HepG2 (cell line): ENCODE results near the gene TRAPPC3. TPM values are rescaled to one million over a fixed set of nuclear protein-coding genes. Genes with fewer than 3 reads are reported as not detected.

Source experiments
- ADNP ChIP-seq: sonication (generic); formaldehyde crosslinking; IDR thresholded peaks from 2 replicates; pipeline ENCODE4 v1.4.0; 2020; ENCODE audit warnings: missing genetic modification reagents
- ARNT2 ChIP-seq: sonication (generic); formaldehyde crosslinking; IDR thresholded peaks from 2 replicates; pipeline ENCODE4 v1.8.0; 2022; ENCODE audit warnings: mild to moderate bottlenecking, low read depth, missing genetic modification reagents, moderate library complexity
- DR1 ChIP-seq: sonication (generic); formaldehyde crosslinking; IDR thresholded peaks from 2 replicates; pipeline ENCODE4 v1.8.0; 2021; ENCODE audit warnings: mild to moderate bottlenecking, missing genetic modification reagents, inconsistent platforms
- NCOA5 ChIP-seq: sonication (generic); formaldehyde crosslinking; IDR thresholded peaks from 2 replicates; pipeline ENCODE4 v1.4.0; 2020; ENCODE audit warnings: missing genetic modification reagents
- RBM39 ChIP-seq: fragments of 200-400 bp; formaldehyde crosslinking; IDR thresholded peaks from one replicate; pipeline ENCODE4 v1.6.1; 2018; ENCODE audit warnings: antibody characterized with exemption, mild to moderate bottlenecking, low read depth, low read length; ENCODE audit not compliant: poor library complexity, severe bottlenecking
- RELA ChIP-seq: sonication (generic); formaldehyde crosslinking; IDR thresholded peaks from 2 replicates; pipeline ENCODE4 v1.4.0; 2020; ENCODE audit warnings: missing genetic modification reagents
- SUZ12 ChIP-seq: fragments of 150-350 bp; IDR thresholded peaks from 2 replicates; pipeline ENCODE4 v1.6.1; 2014; ENCODE audit warnings: low read depth, low read length
- ZNF496 ChIP-seq: sonication (generic); formaldehyde crosslinking; IDR thresholded peaks from 2 replicates; pipeline ENCODE4 v1.8.1; 2023; ENCODE audit warnings: mild to moderate bottlenecking, moderate library complexity, missing genetic modification reagents; ENCODE audit not compliant: insufficient replicate concordance
- polyA plus RNA-seq, 8 experiments: library from polyadenylated mRNA; depleted of rRNA in 3 of 8; stranded (reverse) in 7 of 8; unstranded in 1 of 8; fragments of >200 nt; fragmentation: Illumina TruSeq in 4 of 8; extraction: Trizol in 4 of 8; gene quantifications; 2 replicates each; pipeline versions ENCODE4 v1.2.1 to v1.2.3, GENCODE V29; 2011 to 2016; ENCODE audit warnings: low read depth in 4 of 8, missing spikeins in 1 of 8, mixed read lengths in 1 of 8; ENCODE audit not compliant: insufficient read depth in 1 of 8
- total RNA-seq, 5 experiments: library from RNA; depleted of rRNA; stranded (reverse); fragments of >200 nt; fragmentation: Illumina TruSeq; extraction: Trizol; gene quantifications; 2 replicates each; pipeline ENCODE4 v1.2.3, GENCODE V29; 2016; ENCODE audit warnings: low read depth in 1 of 5
- TF ChIP-seq, protein P1 (sequence below): sonication (generic); formaldehyde crosslinking; conservative IDR thresholded peaks from 2 replicates; pipeline ENCODE4 v1.4.0; 2020; ENCODE audit warnings: missing genetic modification reagents
- TF ChIP-seq, protein P2 (sequence below): sonication (generic); formaldehyde crosslinking; IDR thresholded peaks from 2 replicates; pipeline ENCODE4 v1.5.1; 2020; ENCODE audit warnings: mild to moderate bottlenecking, missing genetic modification reagents
- TF ChIP-seq, protein P3 (sequence below): sonication (generic); formaldehyde crosslinking; IDR thresholded peaks from 2 replicates; pipeline ENCODE4 v1.8.0; 2022; ENCODE audit warnings: missing genetic modification reagents, mild to moderate bottlenecking, moderate library complexity, borderline replicate concordance
- TF ChIP-seq, protein P4 (sequence below): sonication (generic); formaldehyde crosslinking; conservative IDR thresholded peaks from 2 replicates; pipeline ENCODE4 v1.8.0; 2022; ENCODE audit warnings: missing genetic modification reagents
- TF ChIP-seq, protein P5 (sequence below): sonication (generic); formaldehyde crosslinking; IDR thresholded peaks from 2 replicates; pipeline ENCODE4 v1.9.0; 2022; ENCODE audit warnings: missing genetic modification reagents, mild to moderate bottlenecking, borderline replicate concordance
- TF ChIP-seq, protein P6 (sequence below): IDR thresholded peaks from 2 replicates; pipeline ENCODE4 v1.6.1; 2016; ENCODE audit warnings: missing compliant biosample characterization, missing genetic modification reagents, borderline replicate concordance

The TRAPPC3 gene
- total and polyA plus RNA-seq, 2 of the 13 experiments (the other 11 are each of a cell fraction or from before 2014, with no cell fraction given): 53.7 to 62.4 TPM

DNA sequence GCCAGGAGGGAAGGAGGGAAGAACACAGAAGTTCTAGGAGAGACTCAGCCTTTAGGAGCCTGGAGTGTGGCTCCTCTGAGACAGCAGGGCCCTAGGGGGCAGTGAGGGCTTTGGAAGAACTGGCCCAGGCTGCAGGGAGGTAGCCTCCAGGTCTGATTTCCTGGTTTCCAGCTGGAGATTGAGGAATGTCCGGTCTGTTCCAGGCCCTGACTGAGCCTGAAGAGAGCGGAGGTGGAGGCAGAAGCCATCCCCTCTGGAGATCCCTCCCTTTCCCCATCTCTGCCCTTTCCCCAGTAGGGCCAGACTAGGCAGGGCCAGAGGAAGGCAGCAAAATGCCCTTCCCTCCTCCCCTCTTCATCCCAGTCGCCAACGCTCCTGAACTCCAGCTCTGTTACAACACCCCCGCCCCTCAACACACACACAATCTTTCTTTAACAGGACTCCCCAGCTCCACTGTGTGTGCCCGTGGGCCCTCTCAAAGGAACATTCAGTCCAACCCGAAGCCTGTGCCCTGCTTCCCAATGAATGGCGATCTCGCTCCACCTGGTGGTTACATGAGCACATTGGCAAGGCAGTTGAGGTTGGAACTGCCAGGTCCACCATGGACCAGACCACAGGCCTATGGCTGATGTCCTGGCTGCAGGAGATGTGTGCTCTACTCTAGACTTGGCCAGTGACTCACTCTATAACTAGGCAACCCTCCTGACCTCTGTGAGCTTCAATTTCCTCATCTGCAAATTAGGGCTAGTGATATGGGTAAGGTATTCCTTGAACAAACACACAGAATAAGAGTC is 38.7 kb upstream of the TRAPPC3 start (continued):
- TF ChIP-seq RBM39: no peak
- TF ChIP-seq, protein P1, sequence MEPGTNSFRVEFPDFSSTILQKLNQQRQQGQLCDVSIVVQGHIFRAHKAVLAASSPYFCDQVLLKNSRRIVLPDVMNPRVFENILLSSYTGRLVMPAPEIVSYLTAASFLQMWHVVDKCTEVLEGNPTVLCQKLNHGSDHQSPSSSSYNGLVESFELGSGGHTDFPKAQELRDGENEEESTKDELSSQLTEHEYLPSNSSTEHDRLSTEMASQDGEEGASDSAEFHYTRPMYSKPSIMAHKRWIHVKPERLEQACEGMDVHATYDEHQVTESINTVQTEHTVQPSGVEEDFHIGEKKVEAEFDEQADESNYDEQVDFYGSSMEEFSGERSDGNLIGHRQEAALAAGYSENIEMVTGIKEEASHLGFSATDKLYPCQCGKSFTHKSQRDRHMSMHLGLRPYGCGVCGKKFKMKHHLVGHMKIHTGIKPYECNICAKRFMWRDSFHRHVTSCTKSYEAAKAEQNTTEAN (CRISPR knock-in tag): no peak
- TF ChIP-seq, protein P2, sequence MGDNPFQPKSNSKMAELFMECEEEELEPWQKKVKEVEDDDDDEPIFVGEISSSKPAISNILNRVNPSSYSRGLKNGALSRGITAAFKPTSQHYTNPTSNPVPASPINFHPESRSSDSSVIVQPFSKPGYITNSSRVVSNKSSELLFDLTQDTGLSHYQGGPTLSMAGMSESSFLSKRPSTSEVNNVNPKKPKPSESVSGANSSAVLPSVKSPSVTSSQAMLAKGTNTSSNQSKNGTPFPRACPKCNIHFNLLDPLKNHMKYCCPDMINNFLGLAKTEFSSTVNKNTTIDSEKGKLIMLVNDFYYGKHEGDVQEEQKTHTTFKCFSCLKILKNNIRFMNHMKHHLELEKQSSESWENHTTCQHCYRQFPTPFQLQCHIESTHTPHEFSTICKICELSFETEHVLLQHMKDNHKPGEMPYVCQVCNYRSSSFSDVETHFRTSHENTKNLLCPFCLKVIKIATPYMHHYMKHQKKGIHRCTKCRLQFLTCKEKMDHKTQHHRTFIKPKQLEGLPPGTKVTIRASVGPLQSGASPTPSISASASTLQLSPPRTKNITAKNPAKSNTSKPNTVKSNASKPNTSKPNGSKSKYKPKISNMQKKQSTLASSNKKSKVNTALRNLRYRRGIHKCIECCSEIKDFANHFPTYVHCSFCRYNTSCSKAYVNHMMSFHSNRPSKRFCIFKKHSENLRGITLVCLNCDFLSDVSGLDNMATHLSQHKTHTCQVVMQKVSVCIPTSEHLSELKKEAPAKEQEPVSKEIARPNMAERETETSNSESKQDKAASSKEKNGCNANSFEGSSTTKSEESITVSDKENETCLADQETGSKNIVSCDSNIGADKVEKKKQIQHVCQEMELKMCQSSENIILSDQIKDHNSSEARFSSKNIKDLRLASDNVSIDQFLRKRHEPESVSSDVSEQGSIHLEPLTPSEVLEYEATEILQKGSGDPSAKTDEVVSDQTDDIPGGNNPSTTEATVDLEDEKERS (CRISPR knock-in tag): no peak
- TF ChIP-seq, protein P3, sequence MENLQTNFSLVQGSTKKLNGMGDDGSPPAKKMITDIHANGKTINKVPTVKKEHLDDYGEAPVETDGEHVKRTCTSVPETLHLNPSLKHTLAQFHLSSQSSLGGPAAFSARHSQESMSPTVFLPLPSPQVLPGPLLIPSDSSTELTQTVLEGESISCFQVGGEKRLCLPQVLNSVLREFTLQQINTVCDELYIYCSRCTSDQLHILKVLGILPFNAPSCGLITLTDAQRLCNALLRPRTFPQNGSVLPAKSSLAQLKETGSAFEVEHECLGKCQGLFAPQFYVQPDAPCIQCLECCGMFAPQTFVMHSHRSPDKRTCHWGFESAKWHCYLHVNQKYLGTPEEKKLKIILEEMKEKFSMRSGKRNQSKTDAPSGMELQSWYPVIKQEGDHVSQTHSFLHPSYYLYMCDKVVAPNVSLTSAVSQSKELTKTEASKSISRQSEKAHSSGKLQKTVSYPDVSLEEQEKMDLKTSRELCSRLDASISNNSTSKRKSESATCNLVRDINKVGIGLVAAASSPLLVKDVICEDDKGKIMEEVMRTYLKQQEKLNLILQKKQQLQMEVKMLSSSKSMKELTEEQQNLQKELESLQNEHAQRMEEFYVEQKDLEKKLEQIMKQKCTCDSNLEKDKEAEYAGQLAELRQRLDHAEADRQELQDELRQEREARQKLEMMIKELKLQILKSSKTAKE: no peak
- no peak for TF ChIP-seq RELA (CRISPR knock-in tag)
- TF ChIP-seq DR1: no peak
- no peak for TF ChIP-seq SUZ12
- TF ChIP-seq, protein P4, sequence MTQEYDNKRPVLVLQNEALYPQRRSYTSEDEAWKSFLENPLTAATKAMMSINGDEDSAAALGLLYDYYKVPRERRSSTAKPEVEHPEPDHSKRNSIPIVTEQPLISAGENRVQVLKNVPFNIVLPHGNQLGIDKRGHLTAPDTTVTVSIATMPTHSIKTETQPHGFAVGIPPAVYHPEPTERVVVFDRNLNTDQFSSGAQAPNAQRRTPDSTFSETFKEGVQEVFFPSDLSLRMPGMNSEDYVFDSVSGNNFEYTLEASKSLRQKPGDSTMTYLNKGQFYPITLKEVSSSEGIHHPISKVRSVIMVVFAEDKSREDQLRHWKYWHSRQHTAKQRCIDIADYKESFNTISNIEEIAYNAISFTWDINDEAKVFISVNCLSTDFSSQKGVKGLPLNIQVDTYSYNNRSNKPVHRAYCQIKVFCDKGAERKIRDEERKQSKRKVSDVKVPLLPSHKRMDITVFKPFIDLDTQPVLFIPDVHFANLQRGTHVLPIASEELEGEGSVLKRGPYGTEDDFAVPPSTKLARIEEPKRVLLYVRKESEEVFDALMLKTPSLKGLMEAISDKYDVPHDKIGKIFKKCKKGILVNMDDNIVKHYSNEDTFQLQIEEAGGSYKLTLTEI (CRISPR knock-in tag): no peak
- TF ChIP-seq, protein P5, sequence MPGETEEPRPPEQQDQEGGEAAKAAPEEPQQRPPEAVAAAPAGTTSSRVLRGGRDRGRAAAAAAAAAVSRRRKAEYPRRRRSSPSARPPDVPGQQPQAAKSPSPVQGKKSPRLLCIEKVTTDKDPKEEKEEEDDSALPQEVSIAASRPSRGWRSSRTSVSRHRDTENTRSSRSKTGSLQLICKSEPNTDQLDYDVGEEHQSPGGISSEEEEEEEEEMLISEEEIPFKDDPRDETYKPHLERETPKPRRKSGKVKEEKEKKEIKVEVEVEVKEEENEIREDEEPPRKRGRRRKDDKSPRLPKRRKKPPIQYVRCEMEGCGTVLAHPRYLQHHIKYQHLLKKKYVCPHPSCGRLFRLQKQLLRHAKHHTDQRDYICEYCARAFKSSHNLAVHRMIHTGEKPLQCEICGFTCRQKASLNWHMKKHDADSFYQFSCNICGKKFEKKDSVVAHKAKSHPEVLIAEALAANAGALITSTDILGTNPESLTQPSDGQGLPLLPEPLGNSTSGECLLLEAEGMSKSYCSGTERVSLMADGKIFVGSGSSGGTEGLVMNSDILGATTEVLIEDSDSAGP: peak; percentile 77; the same call in 1 of the 2 replicates
- TF ChIP-seq NCOA5: no peak
- TF ChIP-seq ZNF496: no peak
- no peak for TF ChIP-seq ARNT2 (CRISPR knock-in tag)
- no peak for TF ChIP-seq ADNP (CRISPR knock-in tag)
- TF ChIP-seq, protein P6, sequence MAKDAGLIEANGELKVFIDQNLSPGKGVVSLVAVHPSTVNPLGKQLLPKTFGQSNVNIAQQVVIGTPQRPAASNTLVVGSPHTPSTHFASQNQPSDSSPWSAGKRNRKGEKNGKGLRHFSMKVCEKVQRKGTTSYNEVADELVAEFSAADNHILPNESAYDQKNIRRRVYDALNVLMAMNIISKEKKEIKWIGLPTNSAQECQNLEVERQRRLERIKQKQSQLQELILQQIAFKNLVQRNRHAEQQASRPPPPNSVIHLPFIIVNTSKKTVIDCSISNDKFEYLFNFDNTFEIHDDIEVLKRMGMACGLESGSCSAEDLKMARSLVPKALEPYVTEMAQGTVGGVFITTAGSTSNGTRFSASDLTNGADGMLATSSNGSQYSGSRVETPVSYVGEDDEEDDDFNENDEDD: 0 out of 2 replicates have a peak, but pooled peaks have one; percentile 46
